Measurements from ENCODE around the gene SPEG. TPM values are rescaled to one million over a fixed set of nuclear protein-coding genes. Genes with fewer than 3 reads are reported as not detected.

SPEG gene
- total RNA-seq, 2 donors from 2014 or later = 82.2 to 90.8 TPM

GRCh38 chr2:219517954-219518778 lies 83.5 kb downstream of the SPEG start:
- peaks cover 0 to 55% of the 10 kb centered on the region in 2 donors for H3K4me1 ChIP-seq
- no peaks in the 10 kb centered on the region for H3K9me3 ChIP-seq
- no peaks in the 10 kb centered on the region for H3K27me3 ChIP-seq
- H3K36me3 ChIP-seq = no peaks in the 10 kb centered on the region
- no peak for DNase-seq (ENCODE audit: low spot score)
- TF ChIP-seq CTCF (IDR thresholded peaks at IDR 0.05) = no peak
- no peak overlapping the region for H3K27ac ChIP-seq
- H3K4me3 ChIP-seq = no peak overlapping the region

- Histone ChIP-seq H3K9me3 (no peaks in the 10 kb centered on the region), H3K4me3 (no peak overlapping the region), H3K36me3 (no peaks in the 10 kb centered on the region), H3K27ac (peak overlapping the region; percentile 88 to 92), H3K27me3 (no peaks in the 10 kb centered on the region), H3K4me1 (peaks cover 0 to 47% of the 10 kb centered on the region in 2 donors)
- no peak for TF ChIP-seq CTCF (IDR thresholded peaks at IDR 0.05)
- DNase-seq (ENCODE audit: low spot score) = no peak
These were observed 84.9 kb downstream of the SPEG start for GRCh38 chr2:219519526-219519916.

GRCh38 chr2:219520079-219520478 lies 85.4 kb downstream of the SPEG start:
- TF ChIP-seq CTCF (IDR thresholded peaks at IDR 0.05) = no peak
- no peak for DNase-seq (ENCODE audit: low spot score)
- Histone ChIP-seq H3K27ac (peak overlapping the region; percentile 88 to 92), H3K36me3 (no peaks in the 10 kb centered on the region), H3K27me3 (no peaks in the 10 kb centered on the region), H3K9me3 (no peaks in the 10 kb centered on the region), H3K4me1 (peaks cover 0 to 43% of the 10 kb centered on the region in 2 donors), H3K4me3 (no peak overlapping the region)

GRCh38 chr2:219521066-219521880 lies 86.6 kb downstream of the SPEG start:
- Histone ChIP-seq H3K27ac (peak overlapping the region; percentile 88 to 92), H3K4me3 (no peak overlapping the region), H3K4me1 (peaks cover 0 to 53% of the 10 kb centered on the region in 2 donors), H3K36me3 (no peaks in the 10 kb centered on the region), H3K27me3 (no peaks in the 10 kb centered on the region), H3K9me3 (no peaks in the 10 kb centered on the region)
- no peak for DNase-seq (ENCODE audit: low spot score)
- TF ChIP-seq CTCF (IDR thresholded peaks at IDR 0.05) = peak; percentile 47 to 79

- no peaks in the 10 kb centered on the region for H3K36me3 ChIP-seq
- H3K4me3 ChIP-seq = peak overlapping the region in 1 of 2 donors; percentile 41
- H3K4me1 ChIP-seq = peaks cover 0 to 58% of the 10 kb centered on the region in 2 donors
- H3K27me3 ChIP-seq = no peaks in the 10 kb centered on the region
- TF ChIP-seq CTCF (IDR thresholded peaks at IDR 0.05) = no peak
- H3K9me3 ChIP-seq = no peaks in the 10 kb centered on the region
- peak; percentile 70 for DNase-seq (ENCODE audit: low spot score)
- peak overlapping the region; percentile 88 to 92 for H3K27ac ChIP-seq
These were observed 87.7 kb downstream of the SPEG start for GRCh38 chr2:219522111-219523030.

All from right atrium auricular region (tissue), 2 donors.